GM12872 (cell line): ENCODE data around the gene PLCG1.

ENCODE experiments used
- TF ChIP-seq, protein P1 (sequence below): IDR thresholded peaks from 3 replicates; pipeline ENCODE4 v1.5.1; 2011; ENCODE audit warnings: low read depth, mild to moderate bottlenecking, low read length, moderate library complexity; ENCODE audit not compliant: insufficient read depth

PLCG1 gene

GRCh38 chr20:41204304-41205265, 67.2 kb downstream of the PLCG1 start:
- TF ChIP-seq, protein P1, sequence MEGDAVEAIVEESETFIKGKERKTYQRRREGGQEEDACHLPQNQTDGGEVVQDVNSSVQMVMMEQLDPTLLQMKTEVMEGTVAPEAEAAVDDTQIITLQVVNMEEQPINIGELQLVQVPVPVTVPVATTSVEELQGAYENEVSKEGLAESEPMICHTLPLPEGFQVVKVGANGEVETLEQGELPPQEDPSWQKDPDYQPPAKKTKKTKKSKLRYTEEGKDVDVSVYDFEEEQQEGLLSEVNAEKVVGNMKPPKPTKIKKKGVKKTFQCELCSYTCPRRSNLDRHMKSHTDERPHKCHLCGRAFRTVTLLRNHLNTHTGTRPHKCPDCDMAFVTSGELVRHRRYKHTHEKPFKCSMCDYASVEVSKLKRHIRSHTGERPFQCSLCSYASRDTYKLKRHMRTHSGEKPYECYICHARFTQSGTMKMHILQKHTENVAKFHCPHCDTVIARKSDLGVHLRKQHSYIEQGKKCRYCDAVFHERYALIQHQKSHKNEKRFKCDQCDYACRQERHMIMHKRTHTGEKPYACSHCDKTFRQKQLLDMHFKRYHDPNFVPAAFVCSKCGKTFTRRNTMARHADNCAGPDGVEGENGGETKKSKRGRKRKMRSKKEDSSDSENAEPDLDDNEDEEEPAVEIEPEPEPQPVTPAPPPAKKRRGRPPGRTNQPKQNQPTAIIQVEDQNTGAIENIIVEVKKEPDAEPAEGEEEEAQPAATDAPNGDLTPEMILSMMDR = no peak

GRCh38 chr20:41205313-41205712, 68.0 kb downstream of the PLCG1 start:
- TF ChIP-seq, protein P1 = no peak

GRCh38 chr20:41213150-41213820, 75.9 kb downstream of the PLCG1 start:
- TF ChIP-seq, protein P1 = no peak

- TF ChIP-seq, protein P1 = no peak
Measured at GRCh38 chr20:41214202-41214601, 76.9 kb downstream of the PLCG1 start.

DNA sequence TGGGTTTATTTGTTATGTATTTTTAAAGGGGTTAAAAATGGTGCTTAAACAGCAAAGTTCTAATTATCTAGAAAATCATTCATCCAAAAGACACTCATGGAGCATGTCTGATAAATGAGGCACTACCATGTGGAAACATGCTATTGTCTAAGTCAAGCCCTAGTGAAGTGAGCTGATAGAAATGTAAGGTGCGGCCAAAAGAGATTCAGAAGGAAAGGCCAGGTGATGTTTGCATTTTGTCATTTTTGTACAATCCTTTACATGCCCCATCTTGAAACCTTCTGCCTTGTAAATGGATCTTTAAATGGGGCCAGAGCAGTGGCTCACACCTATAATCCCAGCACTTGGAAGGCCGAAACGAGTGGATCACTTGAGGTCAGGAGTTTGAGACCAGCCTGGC, 77.3 kb downstream of the PLCG1 start:
- TF ChIP-seq, protein P1 = no peak

- TF ChIP-seq, protein P1 = no peak
Measured at GRCh38 chr20:41217422-41217821, 80.1 kb downstream of the PLCG1 start.

DNA sequence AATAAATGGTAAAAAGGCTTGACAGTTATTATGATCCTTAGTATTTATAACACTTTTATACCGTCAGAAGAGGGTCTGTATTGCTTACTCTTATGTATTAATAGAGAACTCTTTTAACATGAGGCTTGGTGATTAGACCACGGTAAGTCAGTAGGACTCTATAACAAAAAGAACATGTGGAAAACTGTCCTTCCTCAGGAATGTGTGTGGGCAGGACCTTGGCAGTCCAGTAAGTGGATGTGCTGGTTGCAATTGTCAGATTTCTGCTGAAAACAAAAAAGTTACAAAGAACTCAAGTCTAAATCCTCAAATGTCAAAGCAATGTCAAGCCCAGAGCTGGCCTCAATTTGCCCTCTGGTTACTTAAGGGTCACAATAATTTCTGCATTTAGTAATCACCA, 81.1 kb downstream of the PLCG1 start:
- TF ChIP-seq, protein P1 = no peak
